IPS DF 4.7 (cell line): ENCODE results near the gene SYS1.

ENCODE experiments used
- DNase-seq: peaks from one replicate; pipeline ENCODE4 v3.0.0-alpha.2; 2013; ENCODE audit warnings: low spot score; ENCODE audit errors: extremely low read depth

Gene SYS1

GRCh38 chr20:45362804-45363610 is at the start of gene SYS1:
Gene SYS1, plus strand, starts transcription at chr20:45363156. Its CDS starts 376 bp downstream, at chr20:45363532.
- DNase-seq: peak; percentile 95

- DNase-seq: no peak
Observed at GRCh38 chr20:45313943-45314342, 49.0 kb upstream of the SYS1 start.

GRCh38 chr20:45315672-45316071 is 47.3 kb upstream of the SYS1 start:
- DNase-seq: no peak

GRCh38 chr20:45316150-45317080 is 46.5 kb upstream of the SYS1 start:
- no peak for DNase-seq

GRCh38 chr20:45317826-45318225 is 45.1 kb upstream of the SYS1 start:
- no peak for DNase-seq

- no peak for DNase-seq
Observed at GRCh38 chr20:45318386-45318939, 44.5 kb upstream of the SYS1 start.

GRCh38 chr20:45318948-45319347 is 44.0 kb upstream of the SYS1 start:
- no peak for DNase-seq

- DNase-seq: no peak
Observed at GRCh38 chr20:45320948-45321595, 41.9 kb upstream of the SYS1 start.

- no peak for DNase-seq
Observed at GRCh38 chr20:45322952-45323383, 40.0 kb upstream of the SYS1 start.

- DNase-seq: no peak
Observed at GRCh38 chr20:45323731-45324130, 39.2 kb upstream of the SYS1 start.

GRCh38 chr20:45325371-45325770 is 37.6 kb upstream of the SYS1 start:
- no peak for DNase-seq

- no peak for DNase-seq
Observed at GRCh38 chr20:45328451-45328850, 34.5 kb upstream of the SYS1 start.

- no peak for DNase-seq
Observed at GRCh38 chr20:45329497-45330319, 33.2 kb upstream of the SYS1 start.

- DNase-seq: no peak
Observed at GRCh38 chr20:45330476-45330875, 32.5 kb upstream of the SYS1 start.

GRCh38 chr20:45336530-45337366 is 26.2 kb upstream of the SYS1 start:
- no peak for DNase-seq

- no peak for DNase-seq
Observed at GRCh38 chr20:45337367-45338120, 25.4 kb upstream of the SYS1 start.

GRCh38 chr20:45338121-45339030 is 24.6 kb upstream of the SYS1 start:
- DNase-seq: no peak

GRCh38 chr20:45339084-45339483 is 23.9 kb upstream of the SYS1 start:
- no peak for DNase-seq
